K562 (cell line): ENCODE results near the gene SLC6A16. TPM values are rescaled to one million over a fixed set of nuclear protein-coding genes. Genes with fewer than 3 reads are reported as not detected.

ENCODE experiments used
- ATAC-seq: fragments of 200-7000 bp; cut with Tn5 transposase; 3 replicates; pipeline ENCODE4 v1.9.1; 2020; ENCODE audit warnings: moderate library complexity
- BruUV-seq: library from RNA; stranded (reverse); fragments of 400-500 nt; replicated peaks from 2 replicates; lab custom pipeline; 2021; lab: Mats Ljungman, UMichigan
- CTCF ChIA-PET: fragments of 300-600 bp; formaldehyde crosslinking; extraction: SDS; loops from one replicate; lab custom pipeline; 2021; ENCODE audit warnings: low intra/inter-chr PET ratio; lab: Yijun Ruan, JAX
- POLR2A ChIA-PET: fragments of 300-600, 350-650 bp; sonication (Branson Sonifier 250); formaldehyde crosslinking; extraction: SDS; loops from one replicate; lab custom pipeline; 2021; ENCODE audit warnings: antibody characterized with exemption, inconsistent platforms; lab: Yijun Ruan, JAX
- DNase-seq, 4 experiments: peaks; one replicate each; pipeline versions ENCODE4 v3.0.0 to v3.0.0-alpha.2; 2011 to 2018; ENCODE audit warnings: low spot score in 3 of 4, mixed read lengths in 3 of 4; ENCODE audit errors: extremely low read depth in 1 of 4
- FAIRE-seq: peaks from 2 replicates; lab custom pipeline; 2011; peaks lifted over from hg19 to GRCh38; lab: Jason Lieb, UNC
- H2AFZ ChIP-seq: 2 replicates; pipeline ENCODE4 v1.6.0; 2011; ENCODE audit warnings: low read depth, low read length, control low read depth, inconsistent platforms
- H3K27ac ChIP-seq: fragments of 200-600 bp; 3 replicates; pipeline ENCODE4 v1.8.0; 2011; ENCODE audit warnings: low read depth, mild to moderate bottlenecking, control low read depth, inconsistent platforms, low read length, moderate library complexity, mixed read lengths; ENCODE audit errors: extremely low read depth
- H3K27me3 ChIP-seq, 2 experiments: fragments of 300-600 bp in 1 of 2; 2 replicates in 1 of 2; 3 replicates in 1 of 2; pipeline versions ENCODE4 v1.6.0 to v1.8.0; 2011; ENCODE audit warnings: inconsistent platforms in 2 of 2, low read length in 2 of 2, mild to moderate bottlenecking in 1 of 2, mixed read lengths in 1 of 2, moderate library complexity in 1 of 2; ENCODE audit not compliant: control insufficient read depth in 2 of 2, insufficient read depth in 2 of 2
- H3K36me3 ChIP-seq: fragments of 300-600 bp; 3 replicates; pipeline ENCODE4 v1.8.0; 2011; ENCODE audit warnings: mild to moderate bottlenecking, low read length, inconsistent platforms; ENCODE audit not compliant: control insufficient read depth, insufficient read depth
- H3K4me1 ChIP-seq, 2 experiments: fragments of 200-600 bp in 1 of 2; replicated peaks in 1 of 2; 2 replicates in 1 of 2; 3 replicates in 1 of 2; pipeline versions ENCODE4 v1.5.1 to v1.8.0; 2011; ENCODE audit warnings: inconsistent platforms in 2 of 2, low read length in 2 of 2, mild to moderate bottlenecking in 1 of 2, mixed read lengths in 1 of 2, moderate library complexity in 1 of 2; ENCODE audit not compliant: control insufficient read depth in 2 of 2, insufficient read depth in 2 of 2
- H3K4me2 ChIP-seq: 2 replicates; pipeline ENCODE4 v1.6.1; 2011; ENCODE audit warnings: low read length, control low read depth, inconsistent platforms, mixed read lengths; ENCODE audit not compliant: insufficient read depth
- H3K4me3 ChIP-seq: fragments of 200-600 bp; sonication (generic), shearing (Covaris generic); 2 replicates; pipeline ENCODE4 v1.5.1; 2016; ENCODE audit warnings: control low read depth, inconsistent platforms
- H3K79me2 ChIP-seq: fragments of 200-600 bp; 3 replicates; pipeline ENCODE4 v1.8.0; 2011; ENCODE audit warnings: low read length, inconsistent platforms; ENCODE audit not compliant: control insufficient read depth, insufficient read depth
- H3K9ac ChIP-seq, 2 experiments: 2 replicates each; pipeline versions ENCODE4 v1.6.0 to v1.6.1; 2011; ENCODE audit warnings: low read depth in 2 of 2, low read length in 2 of 2, control low read depth in 1 of 2, inconsistent platforms in 1 of 2, mild to moderate bottlenecking in 1 of 2, mixed read lengths in 1 of 2; ENCODE audit not compliant: insufficient read depth in 1 of 2
- H3K9me1 ChIP-seq: one replicate; pipeline ENCODE4 v1.6.0; 2011; ENCODE audit warnings: inconsistent platforms, mild to moderate bottlenecking, low read length, moderate library complexity; ENCODE audit not compliant: control insufficient read depth, insufficient read depth
- H3K9me3 ChIP-seq: replicated peaks from 2 replicates; pipeline ENCODE4 v1.5.1; 2011; ENCODE audit warnings: low read depth, low read length, inconsistent platforms; ENCODE audit not compliant: control insufficient read depth, insufficient read depth
- H4K20me1 ChIP-seq: replicated peaks from 2 replicates; pipeline ENCODE4 v1.6.1; 2011; ENCODE audit warnings: low read length, inconsistent platforms, mixed read lengths; ENCODE audit not compliant: control insufficient read depth, insufficient read depth
- BRF2 ChIP-seq: IDR thresholded peaks from 3 replicates; pipeline ENCODE4 v1.6.1; 2011; ENCODE audit warnings: borderline replicate concordance, mild to moderate bottlenecking; ENCODE audit not compliant: insufficient read length, insufficient read depth
- CTBP1 ChIP-seq: fragments of 450-650 bp; IDR thresholded peaks from 2 replicates; pipeline ENCODE4 v1.6.1; 2016; ENCODE audit warnings: borderline replicate concordance
- DEAF1 ChIP-seq: fragments of 450-650 bp; formaldehyde crosslinking; IDR thresholded peaks from 2 replicates; pipeline ENCODE4 v1.4.0; 2020; ENCODE audit warnings: mild to moderate bottlenecking, moderate library complexity
- DPF2 ChIP-seq: fragments of 450-650 bp; IDR thresholded peaks from 2 replicates; pipeline ENCODE4 v1.6.1; 2016
- ETV1 ChIP-seq: fragments of 450-650 bp; conservative IDR thresholded peaks from 2 replicates; pipeline ENCODE4 v1.6.1; 2016; ENCODE audit warnings: missing genetic modification characterization, control low read depth, low read depth, missing compliant biosample characterization
- HDAC3 ChIP-seq: fragments of 450-650 bp; IDR thresholded peaks from 2 replicates; pipeline ENCODE4 v1.6.1; 2018; ENCODE audit warnings: borderline replicate concordance, mild to moderate bottlenecking, moderate library complexity; ENCODE audit not compliant: partially characterized antibody
- MED1 ChIP-seq: sonication (generic); formaldehyde crosslinking; IDR thresholded peaks from 2 replicates; pipeline ENCODE4 v1.8.1; 2023; ENCODE audit warnings: missing genetic modification reagents, borderline replicate concordance
- SMC3 ChIP-seq: conservative IDR thresholded peaks from 2 replicates; pipeline ENCODE4 v1.6.1; 2011; ENCODE audit warnings: low read depth, low read length, improper control_type of control experiment; ENCODE audit not compliant: insufficient read depth
- SP2 ChIP-seq: IDR thresholded peaks from 2 replicates; pipeline ENCODE4 v1.6.1; 2011; ENCODE audit warnings: mild to moderate bottlenecking, low read depth, low read length, moderate library complexity; ENCODE audit not compliant: poor library complexity, severe bottlenecking; ENCODE audit errors: extremely low read depth
- TEAD2 ChIP-seq: fragments of 450-650 bp; IDR thresholded peaks from 2 replicates; pipeline ENCODE4 v1.6.1; 2016; ENCODE audit warnings: missing genetic modification characterization, control low read depth, missing compliant biosample characterization
- TRIM24 ChIP-seq, 2 experiments: fragments of 450-650 bp; IDR thresholded peaks; 2 replicates each; pipeline ENCODE4 v1.6.1; 2016
- UBTF ChIP-seq, 2 experiments: IDR thresholded peaks; 2 replicates each; pipeline ENCODE4 v1.6.1; 2012; ENCODE audit warnings: improper control_type of control experiment in 2 of 2, low read depth in 2 of 2, low read length in 2 of 2, borderline replicate concordance in 1 of 2
- ZBTB5 ChIP-seq: fragments of 450-650 bp; IDR thresholded peaks from 2 replicates; pipeline ENCODE4 v1.6.1; 2017; ENCODE audit warnings: antibody characterized with exemption
- ZC3H4 ChIP-seq: sonication (generic); formaldehyde crosslinking; IDR thresholded peaks from 2 replicates; pipeline ENCODE4 v1.9.0; 2021; ENCODE audit warnings: missing genetic modification reagents, borderline replicate concordance
- WGBS: fragments of 100-300 bp; shearing (Covaris generic); methylation state at CpG from one replicate; pipeline ENCODE4 v1.1.6; 2016; ENCODE audit warnings: low coverage, mixed read lengths; ENCODE audit not compliant: insufficient coverage; ENCODE audit errors: missing lambda C conversion rate; 5-methylcytosine and 5-hydroxymethylcytosine counted together
- in situ Hi-C: fragments of 300-500 bp; cut with MboI; formaldehyde crosslinking; loops from 4 replicates; pipeline ENCODE4 v1.15.0; 2018; ENCODE audit warnings: inconsistent platforms, mixed read lengths
- intact Hi-C: fragments of 100-400 bp; cut with micrococcal nuclease; formaldehyde crosslinking; loops from 2 replicates; pipeline ENCODE4 v1.14.2; 2022
- polyA plus RNA-seq, 8 experiments: library from polyadenylated mRNA; depleted of rRNA in 4 of 8; stranded (reverse) in 5 of 8; unstranded in 3 of 8; fragments of >200 nt; fragmentation: Nextera tagmentation in 2 of 8; fragmentation: Illumina TruSeq in 1 of 8; extraction: Ambion mirVana in 2 of 8; extraction: Trizol in 1 of 8; gene quantifications; 2 replicates each; pipeline versions ENCODE4 v1.2.1 to v1.2.3, GENCODE V29; 2011 to 2014; ENCODE audit warnings: inconsistent platforms in 1 of 8, missing spikeins in 1 of 8
- total RNA-seq, 7 experiments: library from RNA; depleted of rRNA in 6 of 7; stranded (reverse); fragments of >200 nt in 6 of 7; fragmentation: Illumina TruSeq in 2 of 7; extraction: Trizol in 2 of 7; gene quantifications; 2 replicates each; pipeline versions ENCODE4 v1.2.1 to v1.2.3, GENCODE V29; 2011 to 2021; ENCODE audit warnings: low replicate concordance in 1 of 7

The SLC6A16 gene
- total and polyA plus RNA-seq, 9 of the 15 experiments (the other 6 are each of a cell fraction or from before 2014, with no cell fraction given), result 0.05 to 0.95 (median 0.36) TPM

- H3K4me2 ChIP-seq, result peak within 1 kb of the TSS; percentile 77
- intact Hi-C loops (no loop called here), in situ Hi-C loops (no loop called here)
- ChIA-PET POLR2A (interaction anchor here (1.0 kb wide), 1 partner anchor 18 kb away, joined by 4 read pairs; no protein-coding TSS in a partner anchor), CTCF (no interaction called here)
- WGBS, result 19% methylated on average over 11 of the region's 13 CpGs
- ATAC-seq (peak; percentile 21), DNase-seq (peak; percentile 40 to 65 (median 54)), FAIRE-seq (peak; percentile 77)
- 0 out of 3 replicates have a peak, but pooled peaks cover 2% of the 10 kb centered on the region for H3K36me3 ChIP-seq
- no peaks in the 10 kb centered on the region for H3K9me3 ChIP-seq
- H3K9ac ChIP-seq, result peak within 1 kb of the TSS; percentile 57 to 87
- peak within 1 kb of the TSS; percentile 95 for H2AFZ ChIP-seq
- H3K27me3 ChIP-seq, result no peaks in the 10 kb centered on the region
- peak within 1 kb of the TSS; percentile 70 for H3K27ac ChIP-seq
- no peaks in the 10 kb centered on the region for H3K9me1 ChIP-seq
- no peaks in the 10 kb centered on the region for H3K79me2 ChIP-seq
- no TSS peak for BruUV-seq
- peak within 1 kb of the TSS; percentile 27 for H3K4me3 ChIP-seq
- peaks cover 39 to 67% of the 10 kb centered on the region in 2 experiments for H3K4me1 ChIP-seq
- H4K20me1 ChIP-seq, result no peaks in the 10 kb centered on the region
- no peak for TF ChIP-seq HDAC3
- TF ChIP-seq ZBTB5, result no peak
- no peak for TF ChIP-seq TEAD2 (tag)
- no peak for TF ChIP-seq SMC3
- no peak for TF ChIP-seq UBTF (IDR thresholded peaks at IDR 0.05; ENCODE audit: borderline replicate concordance in 1 of 2, low read depth in 2 of 2, low read length in 2 of 2)
- peak; percentile 69; the same call in 1 of the 2 replicates for TF ChIP-seq CTBP1
- no peak for TF ChIP-seq DEAF1
- TF ChIP-seq BRF2, result no peak
- TF ChIP-seq TRIM24 (IDR thresholded peaks at IDR 0.05), result no peak
- TF ChIP-seq DPF2, result 0 out of 2 replicates have a peak, but pooled peaks have one; percentile 29
- no peak for TF ChIP-seq SP2
- no peak for TF ChIP-seq ZC3H4 (CRISPR knock-in tag)
- TF ChIP-seq MED1 (CRISPR knock-in tag), result no peak
- no peak for TF ChIP-seq ETV1 (tag)
Observed at GRCh38 chr19:49335071-49335783, 10.2 kb upstream of the SLC6A16 start, which contains the start of gene CD37. CD37 (plus strand) TSS chr19:49335406; CDS start chr19:49335541, 135 bp downstream.
